Neural progenitor cell (in vitro differentiated cells): ENCODE measurements around the gene GAB2.

Experiments used
- EZH2phosphoT487 ChIP-seq: fragments of 200-600 bp; sonication (generic); IDR thresholded peaks from 2 replicates; pipeline ENCODE4 v1.6.1; 2017; ENCODE audit warnings: antibody characterized with exemption
- TF ChIP-seq, protein P1 (sequence below): fragments of 200-600 bp; sonication (generic); IDR thresholded peaks from 2 replicates; pipeline ENCODE4 v1.5.1; 2017; ENCODE audit warnings: antibody characterized with exemption, mild to moderate bottlenecking

GRCh38 chr11:78417888-78418583 lies 416 bp upstream of the GAB2 start:
- no peak for TF ChIP-seq EZH2phosphoT487
- TF ChIP-seq, protein P1, sequence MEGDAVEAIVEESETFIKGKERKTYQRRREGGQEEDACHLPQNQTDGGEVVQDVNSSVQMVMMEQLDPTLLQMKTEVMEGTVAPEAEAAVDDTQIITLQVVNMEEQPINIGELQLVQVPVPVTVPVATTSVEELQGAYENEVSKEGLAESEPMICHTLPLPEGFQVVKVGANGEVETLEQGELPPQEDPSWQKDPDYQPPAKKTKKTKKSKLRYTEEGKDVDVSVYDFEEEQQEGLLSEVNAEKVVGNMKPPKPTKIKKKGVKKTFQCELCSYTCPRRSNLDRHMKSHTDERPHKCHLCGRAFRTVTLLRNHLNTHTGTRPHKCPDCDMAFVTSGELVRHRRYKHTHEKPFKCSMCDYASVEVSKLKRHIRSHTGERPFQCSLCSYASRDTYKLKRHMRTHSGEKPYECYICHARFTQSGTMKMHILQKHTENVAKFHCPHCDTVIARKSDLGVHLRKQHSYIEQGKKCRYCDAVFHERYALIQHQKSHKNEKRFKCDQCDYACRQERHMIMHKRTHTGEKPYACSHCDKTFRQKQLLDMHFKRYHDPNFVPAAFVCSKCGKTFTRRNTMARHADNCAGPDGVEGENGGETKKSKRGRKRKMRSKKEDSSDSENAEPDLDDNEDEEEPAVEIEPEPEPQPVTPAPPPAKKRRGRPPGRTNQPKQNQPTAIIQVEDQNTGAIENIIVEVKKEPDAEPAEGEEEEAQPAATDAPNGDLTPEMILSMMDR, result peak; percentile 24
